Measurements from ENCODE around the gene EIF4G3. TPM values are rescaled to one million over a fixed set of nuclear protein-coding genes. Genes with fewer than 3 reads are reported as not detected.

EIF4G3 gene
- total and polyA plus RNA-seq, 2 donors (not counting 3 experiments of a cell fraction or from before 2014, with no cell fraction given) = 40.7 to 78.5 TPM

DNA sequence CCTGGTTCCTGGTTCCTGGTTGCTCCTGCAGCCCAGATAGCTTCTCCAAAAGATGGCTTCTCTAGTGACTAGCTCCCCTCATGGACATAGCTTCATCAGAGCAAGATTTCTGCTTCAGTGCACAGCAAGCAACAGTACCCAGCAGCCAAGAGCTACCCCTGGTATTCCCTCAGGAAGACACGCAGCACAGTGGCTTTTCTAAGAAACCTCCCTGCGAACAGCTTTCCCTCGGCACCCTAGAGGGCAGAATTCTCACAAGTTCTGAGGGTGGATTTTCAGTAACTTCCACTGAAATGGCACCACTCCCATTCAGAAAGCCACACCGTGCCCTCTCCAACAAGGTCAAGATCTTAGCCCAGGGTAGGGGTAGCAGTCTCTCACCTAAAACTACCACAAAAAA is 128.2 kb downstream of the EIF4G3 start:
- no peaks in the 10 kb centered on the region for H3K27me3 ChIP-seq (ENCODE audit: control insufficient read depth in 2 of 2, insufficient read depth in 2 of 2, low read length in 2 of 2)
- DNase-seq (ENCODE audit: low read depth, low spot score) (no peak), FAIRE-seq (no peak)
- peaks cover 0 to 3% of the 10 kb centered on the region in 2 experiments for H3K36me3 ChIP-seq (ENCODE audit: control insufficient read depth in 2 of 2, extremely low read depth in 1 of 2, insufficient read depth in 2 of 2, low read length in 2 of 2)
- H3K4me3 ChIP-seq (replicated peaks in 1 of 3; ENCODE audit: insufficient read depth in 1 of 3, low read depth in 1 of 3, low read length in 3 of 3) = no peak overlapping the region
- ChIA-PET CTCF (interaction anchor here (0.7 to 2.3 kb wide), 5 partner anchors 11 to 147 kb away, joined by 3 to 7 read pairs (median 3); no protein-coding TSS in a partner anchor), POLR2A (no interaction called here)
- H3K27ac ChIP-seq (ENCODE audit: insufficient read depth, low read depth, low read length) = no peak overlapping the region
- intact Hi-C loops (cut with micrococcal nuclease) = no loop called here
- H3K79me2 ChIP-seq (ENCODE audit: control insufficient read depth, insufficient read depth, low read length) = peaks cover 43% of the 10 kb centered on the region
- H3K9me3 ChIP-seq (replicated peaks; ENCODE audit: control insufficient read depth, insufficient read depth, low read length) = no peaks in the 10 kb centered on the region
- H3K9me1 ChIP-seq (replicated peaks; ENCODE audit: control insufficient read depth, extremely low read depth, insufficient read depth, low read length) = no peaks in the 10 kb centered on the region
- H3K4me1 ChIP-seq (ENCODE audit: control insufficient read depth, extremely low read depth, insufficient read depth, low read length) = no peaks in the 10 kb centered on the region
- H3K9ac ChIP-seq (replicated peaks; ENCODE audit: extremely low read depth, insufficient read depth, low read length) = no peak overlapping the region
- BruUV-seq (replicated peaks) = no TSS peak
- no peak overlapping the region for H2AFZ ChIP-seq (ENCODE audit: low read depth, low read length)
- no peaks in the 10 kb centered on the region for H4K20me1 ChIP-seq (replicated peaks; ENCODE audit: control insufficient read depth, extremely low read depth, insufficient read depth, low read length)
- dilution Hi-C loops (cut with MboI; ENCODE audit: extremely low pct_ligation_motif_present, low sequenced_read_pairs) = no loop called here
- H3K4me2 ChIP-seq (ENCODE audit: insufficient read depth, low read length) = no peak overlapping the region
- TF ChIP-seq POLR2AphosphoS5 (IDR thresholded peaks at IDR 0.05; ENCODE audit: insufficient read depth, low read depth, low read length) (no peak), FOS (IDR thresholded peaks at IDR 0.05; ENCODE audit: borderline replicate concordance, insufficient read depth, low read length) (no peak)
- TF ChIP-seq, protein P1, sequence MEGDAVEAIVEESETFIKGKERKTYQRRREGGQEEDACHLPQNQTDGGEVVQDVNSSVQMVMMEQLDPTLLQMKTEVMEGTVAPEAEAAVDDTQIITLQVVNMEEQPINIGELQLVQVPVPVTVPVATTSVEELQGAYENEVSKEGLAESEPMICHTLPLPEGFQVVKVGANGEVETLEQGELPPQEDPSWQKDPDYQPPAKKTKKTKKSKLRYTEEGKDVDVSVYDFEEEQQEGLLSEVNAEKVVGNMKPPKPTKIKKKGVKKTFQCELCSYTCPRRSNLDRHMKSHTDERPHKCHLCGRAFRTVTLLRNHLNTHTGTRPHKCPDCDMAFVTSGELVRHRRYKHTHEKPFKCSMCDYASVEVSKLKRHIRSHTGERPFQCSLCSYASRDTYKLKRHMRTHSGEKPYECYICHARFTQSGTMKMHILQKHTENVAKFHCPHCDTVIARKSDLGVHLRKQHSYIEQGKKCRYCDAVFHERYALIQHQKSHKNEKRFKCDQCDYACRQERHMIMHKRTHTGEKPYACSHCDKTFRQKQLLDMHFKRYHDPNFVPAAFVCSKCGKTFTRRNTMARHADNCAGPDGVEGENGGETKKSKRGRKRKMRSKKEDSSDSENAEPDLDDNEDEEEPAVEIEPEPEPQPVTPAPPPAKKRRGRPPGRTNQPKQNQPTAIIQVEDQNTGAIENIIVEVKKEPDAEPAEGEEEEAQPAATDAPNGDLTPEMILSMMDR (IDR thresholded peaks at IDR 0.05; ENCODE audit: extremely low read depth in 1 of 2, insufficient read depth in 1 of 2, low read depth in 1 of 2, low read length in 2 of 2) = no peak

DNA sequence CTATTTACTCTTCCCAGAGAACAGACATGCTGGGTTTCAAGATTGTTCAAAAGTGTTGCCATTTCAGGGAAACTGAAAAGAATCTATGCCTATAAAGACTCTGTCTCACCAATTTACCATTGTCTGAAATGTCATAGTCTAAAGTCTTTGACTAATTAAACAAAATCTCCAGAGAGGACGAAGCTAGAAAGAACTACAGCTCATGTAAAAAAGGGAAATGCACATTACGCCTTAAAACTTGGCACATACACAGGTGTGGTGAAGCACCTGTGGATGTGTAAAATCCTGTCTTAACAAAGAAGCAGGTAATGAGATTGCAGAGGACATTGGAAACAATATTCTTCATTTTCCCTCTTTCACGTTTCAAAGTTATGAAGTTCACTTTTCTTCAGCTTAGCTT is 130.6 kb downstream of the EIF4G3 start:
- DNase-seq (ENCODE audit: low read depth, low spot score) (no peak), FAIRE-seq (no peak)
- no TSS peak for BruUV-seq (replicated peaks)
- Histone ChIP-seq H2AFZ (ENCODE audit: low read depth, low read length) (no peak overlapping the region), H3K79me2 (ENCODE audit: control insufficient read depth, insufficient read depth, low read length) (peaks cover 60% of the 10 kb centered on the region), H3K4me1 (ENCODE audit: control insufficient read depth, extremely low read depth, insufficient read depth, low read length) (no peaks in the 10 kb centered on the region), H3K4me2 (ENCODE audit: insufficient read depth, low read length) (no peak overlapping the region), H3K9me3 (replicated peaks; ENCODE audit: control insufficient read depth, insufficient read depth, low read length) (no peaks in the 10 kb centered on the region), H4K20me1 (replicated peaks; ENCODE audit: control insufficient read depth, extremely low read depth, insufficient read depth, low read length) (no peaks in the 10 kb centered on the region), H3K36me3 (ENCODE audit: control insufficient read depth in 2 of 2, extremely low read depth in 1 of 2, insufficient read depth in 2 of 2, low read length in 2 of 2) (peaks cover 0 to 3% of the 10 kb centered on the region in 2 experiments), H3K9ac (replicated peaks; ENCODE audit: extremely low read depth, insufficient read depth, low read length) (no peak overlapping the region), H3K27ac (ENCODE audit: insufficient read depth, low read depth, low read length) (no peak overlapping the region), H3K27me3 (ENCODE audit: control insufficient read depth in 2 of 2, insufficient read depth in 2 of 2, low read length in 2 of 2) (no peaks in the 10 kb centered on the region), H3K9me1 (replicated peaks; ENCODE audit: control insufficient read depth, extremely low read depth, insufficient read depth, low read length) (no peaks in the 10 kb centered on the region), H3K4me3 (replicated peaks in 1 of 3; ENCODE audit: insufficient read depth in 1 of 3, low read depth in 1 of 3, low read length in 3 of 3) (no peak overlapping the region)
- dilution Hi-C loops (cut with MboI; ENCODE audit: extremely low pct_ligation_motif_present, low sequenced_read_pairs) = no loop called here
- ChIA-PET POLR2A (no interaction called here), CTCF (interaction anchor here (1.1 to 1.4 kb wide), 2 partner anchors 8 to 13 kb away, joined by 3 to 4 read pairs; no protein-coding TSS in a partner anchor)
- TF ChIP-seq EZH2 (IDR thresholded peaks at IDR 0.05; ENCODE audit: borderline replicate concordance, low read depth, low read length, severe bottlenecking) = no peak
- TF ChIP-seq, protein P1 (IDR thresholded peaks at IDR 0.05; ENCODE audit: extremely low read depth in 1 of 2, insufficient read depth in 1 of 2, low read depth in 1 of 2, low read length in 2 of 2) = no peak
- TF ChIP-seq JUN (IDR thresholded peaks at IDR 0.05; ENCODE audit: borderline replicate concordance, insufficient read depth, insufficient read length, low read depth) = no peak
- TF ChIP-seq POLR2A (IDR thresholded peaks at IDR 0.05; ENCODE audit: low read depth, low read length) = no peak
- no peak for TF ChIP-seq MYC (IDR thresholded peaks at IDR 0.05; ENCODE audit: low read depth, low read length)
- TF ChIP-seq GATA2 (IDR thresholded peaks at IDR 0.05; ENCODE audit: insufficient read depth, insufficient read length, low read depth, low read length) = no peak
- TF ChIP-seq POLR2AphosphoS5 (IDR thresholded peaks at IDR 0.05; ENCODE audit: insufficient read depth, low read depth, low read length) = no peak
- intact Hi-C loops (cut with micrococcal nuclease) = no loop called here

Measured in endothelial cell of umbilical vein (primary cell).